HG02870 (cell line): ENCODE data around the gene PTPRD.

ENCODE experiments used
- ATAC-seq: cut with Tn5 transposase; IDR thresholded peaks from one replicate; pipeline ENCODE4 v1.9.1; 2021; ENCODE audit warnings: mild to moderate bottlenecking, moderate library complexity; ENCODE audit not compliant: unreplicated experiment

PTPRD gene

DNA sequence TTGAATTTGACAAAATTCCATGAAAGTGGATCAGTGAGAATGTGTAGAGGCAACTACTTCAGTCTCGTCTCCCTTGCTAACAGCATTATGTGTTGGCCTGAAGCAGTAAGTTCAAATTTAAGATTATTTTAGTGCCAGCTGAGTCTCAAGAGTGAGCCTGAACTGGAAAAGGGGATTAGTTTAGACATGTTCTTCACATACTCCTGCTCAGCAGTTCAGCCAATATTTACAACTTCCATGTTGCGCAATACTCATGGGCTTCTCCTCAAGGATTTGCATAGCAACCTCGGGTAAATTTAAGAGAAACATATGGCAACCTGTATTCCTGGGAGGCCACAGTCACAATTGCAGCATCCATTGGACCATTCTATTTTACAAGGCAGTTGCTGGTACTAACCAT, 553.8 kb downstream of the PTPRD start:
- ATAC-seq: no peak

DNA sequence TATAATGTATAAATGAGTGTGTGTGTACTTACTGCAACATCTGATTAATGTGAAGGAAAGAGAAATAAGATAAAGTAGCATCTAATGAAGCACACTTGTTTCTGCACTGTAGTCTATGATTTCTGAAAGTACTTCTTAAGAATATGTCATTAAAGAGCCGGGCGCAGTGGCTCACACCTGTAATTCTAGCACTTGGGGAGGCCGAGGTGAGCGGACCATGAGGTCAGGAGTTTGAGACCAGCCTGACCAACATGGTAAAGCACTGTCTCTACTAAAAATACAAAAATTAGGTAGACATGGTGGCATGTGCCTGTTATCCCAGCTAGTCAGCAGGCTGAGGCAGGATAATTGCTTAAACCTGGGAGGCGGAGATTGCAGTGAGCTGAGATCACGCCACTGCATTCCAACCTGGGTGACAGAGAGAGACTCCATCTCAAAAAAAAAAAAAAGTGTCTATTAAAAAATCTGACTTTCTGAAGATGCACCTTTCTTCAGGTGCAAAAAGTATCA, 556.9 kb downstream of the PTPRD start:
- ATAC-seq: no peak

DNA sequence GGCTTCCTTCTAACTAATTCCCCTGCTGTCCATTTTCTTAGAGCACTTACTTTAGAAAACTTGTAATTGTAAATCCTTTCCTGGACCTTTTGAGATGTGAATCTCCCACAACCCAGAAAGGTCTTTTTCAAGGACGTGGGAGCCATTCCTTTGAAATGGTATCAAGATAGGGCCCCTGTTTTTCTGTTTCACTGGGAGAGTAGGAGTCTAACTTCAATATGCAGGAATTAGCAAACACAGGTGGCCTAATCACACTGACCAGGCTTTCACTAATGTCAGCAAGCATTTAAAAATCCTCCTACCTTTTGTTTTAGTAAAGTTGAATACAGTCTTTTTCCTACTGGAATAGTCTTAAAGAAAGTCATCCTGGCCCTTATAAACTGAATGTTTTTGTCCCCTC, 558.3 kb downstream of the PTPRD start:
- no peak for ATAC-seq

DNA sequence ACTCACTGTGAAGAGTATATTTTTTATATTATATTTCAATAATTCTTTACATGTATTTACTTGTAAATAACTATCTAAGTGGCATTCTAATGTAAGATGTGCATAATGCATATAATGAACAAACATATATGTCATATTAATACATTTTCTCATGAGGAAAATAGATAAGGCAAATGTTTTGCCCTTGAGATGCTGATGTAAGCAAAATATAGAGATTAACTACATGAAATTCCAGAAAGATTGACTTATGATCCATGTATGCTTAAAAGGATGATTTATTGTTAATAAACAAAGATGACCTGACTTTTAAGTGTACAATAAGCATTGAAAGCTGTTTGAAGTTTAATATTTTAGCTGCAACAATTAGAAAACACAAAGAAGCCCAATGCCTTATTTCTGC, 559.9 kb downstream of the PTPRD start:
- ATAC-seq: no peak

DNA sequence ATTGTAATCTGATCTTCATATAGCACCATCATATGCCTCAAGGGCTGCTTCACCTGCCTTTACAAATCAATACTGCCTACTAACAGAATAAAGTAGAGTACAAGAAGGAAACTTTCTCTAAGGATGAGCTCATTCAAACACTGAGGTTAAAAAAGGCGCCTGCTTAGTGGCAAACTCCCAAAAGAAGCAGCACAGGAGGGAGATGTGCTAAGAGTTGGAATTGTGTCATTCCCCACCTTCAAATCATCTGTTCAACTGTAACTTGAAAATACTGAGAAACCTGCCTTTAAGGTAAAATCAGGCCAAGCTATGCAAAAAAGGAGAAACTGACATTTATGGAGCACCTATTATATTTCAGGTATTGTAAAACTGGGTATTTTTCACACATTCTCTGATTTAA, 560.6 kb downstream of the PTPRD start:
- no peak for ATAC-seq

- no peak for ATAC-seq
Measured at GRCh38 chr9:10050016-10050415, 562.8 kb downstream of the PTPRD start.

DNA sequence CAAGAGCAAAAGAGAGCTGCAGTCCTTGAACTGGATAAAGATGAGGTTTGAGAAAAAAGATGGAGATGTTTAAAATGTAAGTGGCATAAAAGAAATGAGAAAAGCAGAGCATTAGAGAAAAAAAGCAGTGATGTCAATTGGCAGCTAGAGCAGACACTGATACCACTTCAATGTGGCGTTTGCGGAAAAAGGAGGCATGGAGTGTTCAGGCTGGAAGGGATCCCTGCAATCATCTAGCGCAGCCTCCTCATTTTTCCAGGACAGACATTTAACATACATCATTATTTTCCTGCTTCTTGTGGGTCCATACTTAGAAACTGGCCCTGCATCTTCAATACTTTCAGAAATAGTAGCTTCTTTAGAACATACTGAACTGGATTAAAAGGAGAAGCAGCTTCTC, 563.8 kb downstream of the PTPRD start:
- no peak for ATAC-seq

DNA sequence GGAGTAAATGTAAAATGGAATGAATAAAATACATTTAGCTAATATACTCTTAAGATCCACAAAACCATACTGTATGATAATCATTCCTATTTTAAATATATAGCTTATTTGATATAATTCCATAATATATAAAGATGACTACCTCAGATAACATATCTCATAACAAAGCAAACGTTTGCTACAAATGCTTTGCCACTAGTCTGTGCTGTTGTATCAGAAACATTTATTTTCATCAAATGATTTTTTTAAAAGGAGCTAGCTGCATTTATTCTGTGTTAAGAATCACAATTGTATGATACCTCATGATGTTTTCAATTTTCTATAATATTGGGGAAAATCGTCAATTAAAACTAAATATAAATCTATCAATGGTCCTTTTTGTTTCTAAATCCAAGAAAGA, 567.2 kb downstream of the PTPRD start:
- no peak for ATAC-seq

DNA sequence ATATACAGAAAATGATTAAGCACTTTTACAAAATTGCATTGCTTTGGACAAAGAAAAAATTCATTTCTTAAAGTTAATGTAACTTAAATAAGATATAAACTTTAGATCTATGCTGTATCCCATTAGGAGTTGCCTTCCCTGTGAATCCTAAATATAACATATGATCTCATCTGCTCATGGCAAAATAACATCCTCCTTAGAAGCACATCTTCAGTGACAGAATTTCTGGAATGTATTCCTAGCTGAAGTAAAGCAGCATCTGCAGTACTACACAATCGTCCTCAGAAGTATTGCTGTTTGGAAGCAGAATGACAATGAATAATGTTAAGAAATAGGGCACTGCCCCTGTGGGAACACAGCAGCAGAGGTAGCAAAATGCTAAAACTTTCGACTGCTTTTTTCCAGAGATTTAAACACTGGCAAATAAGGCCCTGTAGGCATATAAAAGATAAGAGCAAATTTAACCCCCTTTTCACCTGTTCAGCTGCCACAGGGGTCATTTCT, 571.0 kb downstream of the PTPRD start:
- ATAC-seq: no peak

- ATAC-seq: no peak
Measured at GRCh38 chr9:10036095-10036494, 576.7 kb downstream of the PTPRD start.

DNA sequence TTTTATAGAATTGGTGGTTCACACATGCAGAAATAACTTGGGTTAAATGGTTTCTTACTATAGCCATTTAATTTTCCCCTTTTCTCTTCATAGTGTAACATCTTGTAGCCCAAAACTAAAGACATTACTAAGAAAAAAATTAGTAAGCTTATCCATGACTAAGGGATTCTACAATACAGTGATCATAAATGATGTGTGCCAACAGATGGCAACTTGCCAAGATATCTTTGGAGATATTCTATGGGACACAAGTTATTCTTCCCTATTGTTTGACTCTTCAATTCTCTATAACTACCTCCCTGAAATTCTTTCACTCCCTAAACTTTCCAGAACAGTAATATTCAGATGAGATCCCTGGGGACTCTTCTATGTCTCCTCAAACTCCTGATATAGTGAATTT, 580.6 kb downstream of the PTPRD start:
- no peak for ATAC-seq

- no peak for ATAC-seq
Measured at GRCh38 chr9:10026443-10026984, 586.3 kb downstream of the PTPRD start.

- no peak for ATAC-seq
Measured at GRCh38 chr9:10015755-10016154, 597.0 kb downstream of the PTPRD start.

DNA sequence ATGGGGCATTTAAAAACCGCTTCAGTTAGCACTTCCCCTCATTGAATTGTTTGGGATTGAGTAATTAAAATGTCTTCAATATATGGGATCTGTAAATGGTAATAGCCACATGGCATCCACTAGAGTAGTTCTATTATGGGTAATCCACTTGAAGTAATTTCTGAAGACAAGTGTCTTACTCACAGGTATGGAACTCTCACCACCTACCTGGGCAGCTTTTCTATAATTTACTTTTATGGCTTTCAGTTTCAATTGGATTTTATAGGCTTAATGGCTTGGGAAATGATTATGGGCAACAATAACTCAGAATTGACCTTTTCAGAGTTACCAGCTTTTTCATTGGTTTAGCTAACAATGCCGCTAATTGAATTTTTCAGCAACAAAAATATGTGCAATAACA, 597.9 kb downstream of the PTPRD start:
- ATAC-seq: no peak

DNA sequence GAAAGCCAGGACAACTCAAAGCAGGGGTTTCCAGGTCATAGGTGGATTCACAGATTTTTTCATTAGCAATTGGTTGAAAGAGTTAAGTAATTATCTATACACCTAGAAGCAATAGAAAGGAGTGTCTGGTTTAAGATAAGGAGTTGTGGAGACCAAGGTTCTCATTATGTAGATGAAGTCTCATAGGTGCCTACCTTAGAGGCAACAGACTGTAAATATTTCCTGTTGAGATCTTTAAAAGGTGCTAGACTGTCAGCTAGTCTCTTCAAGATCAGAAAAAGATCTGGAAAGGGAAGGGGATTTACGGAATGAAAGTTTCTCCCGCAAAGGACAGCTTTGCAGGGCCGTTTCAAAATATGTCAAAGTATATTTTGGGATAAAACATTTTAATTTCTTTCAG, 603.4 kb downstream of the PTPRD start:
- no peak for ATAC-seq

GRCh38 chr9:10008101-10008799, 604.6 kb downstream of the PTPRD start:
- ATAC-seq: no peak

DNA sequence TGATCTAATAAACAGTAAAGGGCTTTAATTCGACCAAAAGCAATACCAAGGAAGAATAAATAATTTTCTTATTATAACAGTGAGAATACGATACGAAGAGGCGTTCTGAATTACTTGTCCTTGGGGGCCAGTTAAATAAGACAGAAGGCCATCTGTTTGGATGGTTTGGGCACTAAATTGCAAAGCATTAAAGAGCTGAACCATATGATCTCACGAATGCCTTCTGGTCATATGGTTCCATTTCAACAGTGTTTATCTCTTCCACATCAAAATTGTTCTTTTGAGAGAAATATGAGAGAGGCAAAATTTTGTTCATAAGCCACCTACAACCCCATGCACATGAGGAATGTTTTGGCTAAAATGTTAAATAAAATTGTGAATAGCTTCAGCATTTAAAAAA, 605.4 kb downstream of the PTPRD start:
- no peak for ATAC-seq

DNA sequence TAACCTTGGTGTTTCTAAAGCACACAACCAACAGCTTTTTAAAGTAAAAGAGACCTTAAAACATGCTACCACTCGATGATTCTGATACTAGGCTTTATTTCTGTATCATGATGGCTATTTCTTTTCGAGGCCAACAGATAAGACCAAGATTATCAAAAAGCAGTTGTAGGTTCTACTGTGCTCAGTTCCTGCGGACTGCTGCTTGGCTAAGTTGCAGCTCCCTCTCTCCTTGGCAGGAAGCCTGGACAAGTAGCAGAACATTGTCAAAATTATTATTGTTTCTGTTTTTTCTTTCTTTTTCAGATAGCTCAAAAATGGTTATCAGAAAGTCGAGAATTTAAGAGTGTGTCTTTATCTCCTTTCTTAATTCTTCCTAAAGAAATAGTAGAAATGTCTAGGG, 607.6 kb downstream of the PTPRD start:
- no peak for ATAC-seq

DNA sequence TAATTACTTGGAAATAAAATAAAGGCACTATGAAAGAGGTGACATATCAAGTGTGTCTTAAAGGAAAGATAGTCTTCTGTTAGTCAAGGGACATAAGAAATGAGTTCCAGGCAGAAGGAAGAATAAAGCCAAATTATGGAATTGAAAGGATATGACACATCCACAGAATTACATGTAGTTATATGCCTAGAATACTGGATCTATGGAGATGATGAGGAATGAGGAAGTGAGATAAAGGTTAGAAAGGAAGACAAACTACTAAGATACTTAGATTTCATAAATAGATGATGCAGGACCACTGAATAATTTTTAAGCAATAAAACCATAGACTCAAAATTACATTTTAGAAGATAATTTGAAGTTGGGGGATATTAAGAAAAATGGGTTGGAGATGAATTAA, 609.8 kb downstream of the PTPRD start:
- ATAC-seq: no peak

- no peak for ATAC-seq
Measured at GRCh38 chr9:10000669-10001068, 612.1 kb downstream of the PTPRD start.

DNA sequence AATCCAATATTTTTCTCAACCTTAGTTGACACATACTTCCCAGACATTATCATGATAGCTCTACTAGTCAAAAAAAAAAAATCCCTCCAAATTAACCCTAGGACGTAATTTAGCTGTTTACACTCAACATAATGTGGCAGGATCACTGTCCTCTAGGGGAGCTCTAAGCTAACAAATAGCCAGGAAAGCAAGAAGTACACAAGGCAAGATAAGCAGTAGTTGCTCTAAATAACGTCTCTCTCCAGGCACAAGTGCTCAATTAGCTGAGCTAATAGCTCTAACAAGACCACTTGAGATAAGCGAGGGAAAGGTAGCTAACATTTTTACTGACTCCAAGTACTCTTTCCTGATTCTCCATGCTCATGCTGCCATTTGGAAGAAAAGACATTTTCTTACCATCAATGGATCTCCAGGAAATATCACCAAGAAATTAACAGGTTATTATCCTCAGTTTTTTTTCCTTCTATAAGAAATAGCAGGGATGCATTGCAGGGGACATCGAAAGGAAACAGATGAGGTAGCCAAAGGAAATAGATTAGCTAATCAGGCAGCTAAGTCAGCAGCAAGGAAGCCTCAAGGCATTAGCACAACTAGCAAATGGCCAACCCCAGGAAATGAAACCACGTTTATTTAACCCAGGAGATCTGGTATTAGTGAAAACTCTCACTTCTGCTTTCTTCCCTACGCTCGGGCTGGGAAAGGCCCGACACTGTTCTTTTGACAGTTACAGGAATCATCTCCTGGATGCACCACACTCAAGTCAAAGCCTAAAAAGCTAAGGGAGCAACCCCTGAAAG, 614.1 kb downstream of the PTPRD start:
- no peak for ATAC-seq

DNA sequence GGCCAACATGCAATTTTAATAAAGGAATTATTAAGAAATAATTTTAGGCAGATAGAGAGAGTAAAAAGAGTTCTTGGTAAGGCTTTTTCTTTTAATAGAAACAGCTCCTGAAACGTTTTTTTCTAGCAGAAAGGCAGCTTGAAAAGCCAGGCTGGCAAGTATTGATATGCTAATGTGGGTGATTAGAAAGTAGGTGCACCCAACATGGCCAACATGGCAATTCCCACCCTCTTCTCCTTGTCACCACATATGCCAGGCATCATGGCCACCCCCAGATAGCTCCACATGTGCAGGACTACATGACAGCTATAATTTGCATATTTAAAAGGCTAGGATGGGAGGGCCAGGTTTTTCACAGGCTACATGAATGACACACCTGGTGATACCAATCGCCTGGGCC, 615.2 kb downstream of the PTPRD start:
- no peak for ATAC-seq
